ENCODE data around the gene XKR8.
A peak's percentile ranks its signal among the peaks of the same experiment; 100 is the strongest.

Gene XKR8

GRCh38 chr1:27966402-27967105 lies 6.8 kb downstream of the XKR8 start:
- H3K27ac ChIP-seq, result no peak overlapping the region
- TF ChIP-seq CTCF (conservative IDR thresholded peaks at IDR 0.05), result no peak

- TF ChIP-seq CTCF (conservative IDR thresholded peaks at IDR 0.05), result no peak
- H3K27ac ChIP-seq, result no peak overlapping the region
These were observed 7.5 kb downstream of the XKR8 start for GRCh38 chr1:27967106-27967883.

GRCh38 chr1:27967884-27968466 lies 8.2 kb downstream of the XKR8 start:
- H3K27ac ChIP-seq, result no peak overlapping the region

GRCh38 chr1:27968692-27969091 lies 8.9 kb downstream of the XKR8 start:
- no peak for TF ChIP-seq CTCF (conservative IDR thresholded peaks at IDR 0.05)
- no peak overlapping the region for H3K27ac ChIP-seq

More at GRCh38 chr1:27967884-27968466, 8.2 kb downstream of the XKR8 start:
- TF ChIP-seq CTCF (conservative IDR thresholded peaks at IDR 0.05), result no peak

- peak overlapping the region; percentile 46; the same call in 1 of the 2 replicates for H3K27ac ChIP-seq
- TF ChIP-seq CTCF (conservative IDR thresholded peaks at IDR 0.05), result no peak
These were observed 10.6 kb downstream of the XKR8 start for GRCh38 chr1:27970401-27970800.

- H3K27ac ChIP-seq, result peak overlapping the region; percentile 46
- TF ChIP-seq CTCF (conservative IDR thresholded peaks at IDR 0.05), result no peak
These were observed 11.9 kb downstream of the XKR8 start for GRCh38 chr1:27971674-27972073.

GRCh38 chr1:27972141-27972540 lies 12.4 kb downstream of the XKR8 start:
- no peak for TF ChIP-seq CTCF (conservative IDR thresholded peaks at IDR 0.05)
- peak overlapping the region; percentile 46 for H3K27ac ChIP-seq

Data from VCaP (cell line).